GM18873 (cell line): ENCODE results near the gene MSH4.
"Not testable (repeated sequence)": the region's sequence is repeated elsewhere in the genome, so short reads cannot be mapped to it uniquely, and the experiment has no call there.

Experiments used
- ATAC-seq: cut with Tn5 transposase; IDR thresholded peaks from one replicate; pipeline ENCODE4 v1.9.1; 2021; ENCODE audit warnings: mild to moderate bottlenecking, moderate library complexity, moderate number of reproducible peaks; ENCODE audit not compliant: unreplicated experiment, low FRiP score

MSH4 gene

DNA sequence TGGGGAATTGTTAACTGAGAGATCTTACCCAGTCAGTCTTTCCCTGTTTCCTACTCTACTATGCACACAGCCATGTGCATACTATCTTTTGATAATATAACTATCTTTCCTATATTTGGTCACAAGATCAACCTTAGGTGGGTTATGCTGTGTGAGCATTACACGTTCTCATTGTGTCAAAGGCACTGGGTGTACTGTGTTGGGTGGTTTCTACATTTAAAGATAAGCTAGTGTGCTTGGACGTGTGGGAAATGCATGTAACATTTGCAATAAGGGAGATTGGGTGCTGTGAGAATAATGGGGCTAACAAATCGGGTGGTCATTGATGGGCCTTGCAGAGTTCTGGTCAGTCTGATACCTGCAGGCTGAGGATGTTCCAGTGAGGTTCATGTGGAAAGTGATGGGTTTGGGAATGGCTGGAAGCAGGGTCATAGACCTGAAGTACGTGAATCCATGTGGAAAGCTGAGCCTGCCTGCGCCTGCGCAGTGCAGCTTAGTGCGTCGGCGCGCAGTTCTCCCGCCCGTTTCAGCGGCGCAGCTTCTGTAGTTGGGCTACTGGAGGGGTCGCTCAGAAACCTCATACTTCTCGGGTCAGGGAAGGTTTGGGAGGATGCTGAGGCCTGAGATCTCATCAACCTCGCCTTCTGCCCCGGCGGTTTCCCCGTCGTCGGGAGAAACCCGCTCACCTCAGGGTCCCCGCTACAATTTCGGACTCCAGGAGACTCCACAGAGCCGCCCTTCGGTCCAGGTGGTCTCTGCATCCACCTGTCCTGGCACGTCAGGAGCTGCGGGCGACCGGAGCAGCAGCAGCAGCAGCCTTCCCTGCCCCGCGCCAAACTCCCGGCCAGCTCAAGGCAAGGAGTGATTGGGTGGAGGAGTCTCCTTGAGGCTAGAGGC, at the start of gene MSH4:
TSS of gene MSH4 (plus strand) at position 507 of the 897 bp plus-strand sequence. CDS start at position 611, 104 bp downstream.
- ATAC-seq = no peak

DNA sequence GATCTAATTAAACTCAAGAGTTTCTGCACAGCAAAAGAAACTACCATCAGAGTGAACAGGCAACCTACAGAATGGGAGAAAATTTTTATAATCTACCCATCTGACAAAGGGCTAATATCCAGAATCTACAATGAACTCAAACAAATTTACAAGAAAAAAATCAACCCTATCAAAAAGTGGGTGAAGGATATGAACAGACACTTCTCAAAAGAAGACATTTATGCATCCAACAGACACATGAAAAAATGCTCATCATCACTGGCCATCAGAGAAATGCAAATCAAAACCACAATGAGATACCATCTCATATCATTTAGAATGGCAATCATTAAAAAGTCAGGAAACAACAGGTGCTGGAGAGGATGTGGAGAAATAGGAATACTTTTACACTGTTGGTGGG, 39.5 kb upstream of the MSH4 start:
- ATAC-seq = not testable (repeated sequence)

DNA sequence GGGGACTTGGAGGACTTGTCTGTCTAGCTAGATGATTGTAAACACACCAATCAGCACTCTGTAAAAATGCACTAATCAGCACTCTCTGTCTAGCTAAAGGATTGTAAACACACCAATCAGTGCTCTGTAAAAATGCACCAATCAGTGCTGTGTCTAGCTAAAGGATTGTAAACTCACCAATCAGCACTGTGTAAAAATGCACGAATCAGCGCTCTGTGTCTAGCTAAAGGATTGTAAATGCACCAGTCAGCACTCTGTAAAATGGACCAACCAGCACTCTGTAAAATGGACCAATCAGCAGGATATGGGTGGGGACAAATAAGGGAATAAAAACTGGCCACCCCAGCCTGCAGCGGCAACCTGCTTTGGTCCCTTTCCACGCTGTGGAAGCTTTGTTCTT, 38.1 kb upstream of the MSH4 start:
- ATAC-seq = not testable (repeated sequence)

GRCh38 chr1:75764057-75764655, 32.5 kb upstream of the MSH4 start:
- ATAC-seq = no peak

DNA sequence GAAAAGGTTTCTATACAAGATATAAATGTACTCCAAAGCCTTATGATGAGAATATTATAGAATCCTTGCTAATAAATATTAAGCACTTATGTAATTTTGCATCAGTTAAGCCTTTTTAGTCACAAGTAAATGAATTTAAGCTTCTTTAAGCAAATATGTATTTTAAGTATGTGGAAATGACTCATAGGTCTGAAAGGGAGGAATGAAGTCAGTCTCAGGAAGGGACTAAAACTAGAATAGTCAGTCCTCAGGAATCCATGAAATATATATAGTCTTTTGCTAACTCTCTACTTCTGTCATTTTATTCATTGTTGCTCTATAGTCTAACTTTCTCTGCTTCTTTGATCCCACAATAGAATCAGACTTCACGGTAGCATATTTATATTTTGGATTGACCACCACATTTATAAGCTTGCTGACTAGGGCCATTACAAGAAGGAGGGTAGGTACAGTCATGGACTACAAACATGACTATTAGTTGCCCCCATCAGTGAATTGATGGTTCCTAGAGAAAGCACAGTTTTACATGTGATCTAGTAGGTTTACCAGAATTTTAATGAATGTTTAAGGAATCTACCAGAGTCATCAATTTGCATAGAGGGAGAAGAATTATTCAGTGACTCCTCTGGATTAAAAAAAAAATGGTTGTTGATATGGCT, 30.9 kb upstream of the MSH4 start:
- no peak for ATAC-seq

- ATAC-seq = no peak
Measured at GRCh38 chr1:75768016-75768415, 28.7 kb upstream of the MSH4 start.

- no peak for ATAC-seq
Measured at GRCh38 chr1:75770761-75771160, 25.9 kb upstream of the MSH4 start.

DNA sequence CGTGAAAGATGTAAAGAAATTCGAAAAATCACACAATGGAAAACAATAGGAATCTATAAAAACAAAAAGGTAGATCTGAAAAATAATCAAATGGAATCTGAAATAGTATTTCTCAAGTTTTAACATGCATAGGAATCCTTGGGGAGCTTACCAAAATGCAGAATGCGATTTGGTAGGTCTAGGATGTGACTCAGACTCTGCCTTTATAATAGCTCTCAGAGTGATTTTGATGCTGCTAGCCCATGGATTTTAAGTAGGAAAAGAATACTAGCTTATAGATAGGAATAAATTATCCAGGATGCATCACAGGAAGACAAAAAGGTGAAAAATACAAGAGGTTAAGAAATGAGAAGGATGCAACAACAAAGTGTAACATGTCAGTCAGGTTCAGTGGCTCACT, 24.7 kb upstream of the MSH4 start:
- ATAC-seq = no peak

GRCh38 chr1:75777812-75778211, 18.9 kb upstream of the MSH4 start:
- ATAC-seq = not testable (repeated sequence)

DNA sequence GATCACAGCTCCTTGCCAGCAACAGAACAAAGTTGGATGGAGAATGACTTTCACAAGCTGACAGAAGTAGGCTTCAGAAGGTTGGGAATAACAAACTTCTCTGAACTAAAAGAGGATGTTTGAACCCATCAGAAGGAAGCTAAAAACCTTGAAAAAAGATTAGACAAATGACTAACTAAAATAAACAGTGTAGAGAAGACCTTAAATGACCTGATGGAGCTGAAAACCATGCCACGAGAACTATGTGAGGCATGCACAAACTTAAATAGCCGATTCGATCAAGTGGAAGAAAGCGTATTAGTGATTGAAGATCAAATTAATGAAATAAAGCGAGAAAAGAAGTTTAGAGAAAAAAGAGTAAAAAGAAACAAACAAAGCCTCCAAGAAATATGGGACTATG, 18.0 kb upstream of the MSH4 start:
- not testable (repeated sequence) for ATAC-seq

GRCh38 chr1:75780183-75780582, 16.5 kb upstream of the MSH4 start:
- not testable (repeated sequence) for ATAC-seq

DNA sequence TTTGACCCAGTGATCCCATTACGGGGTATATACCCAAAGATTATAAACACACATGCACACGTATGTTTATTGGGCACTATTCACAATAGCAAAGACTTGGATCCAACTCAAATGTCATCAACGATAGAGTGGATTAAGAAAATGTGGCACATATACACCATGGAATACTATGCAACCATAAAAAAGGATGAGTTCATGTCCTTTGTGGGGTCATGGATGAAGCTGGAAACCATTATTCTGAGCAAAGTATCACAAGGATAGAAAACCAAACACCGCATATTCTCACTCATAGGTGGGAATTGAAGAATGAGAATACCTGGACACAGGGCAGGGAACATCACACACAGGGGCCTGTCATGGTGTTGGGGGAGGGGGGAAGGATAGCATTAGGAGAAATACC, 12.8 kb upstream of the MSH4 start:
- ATAC-seq = not testable (repeated sequence)

GRCh38 chr1:75785320-75785982, 11.2 kb upstream of the MSH4 start:
- peak; percentile 21 for ATAC-seq

GRCh38 chr1:75785983-75786853, 10.5 kb upstream of the MSH4 start, which contains the start of gene RABGGTB:
Gene RABGGTB (plus strand): TSS chr1:75786256. CDS start chr1:75786272, 16 bp downstream.
- ATAC-seq = peak; percentile 75

DNA sequence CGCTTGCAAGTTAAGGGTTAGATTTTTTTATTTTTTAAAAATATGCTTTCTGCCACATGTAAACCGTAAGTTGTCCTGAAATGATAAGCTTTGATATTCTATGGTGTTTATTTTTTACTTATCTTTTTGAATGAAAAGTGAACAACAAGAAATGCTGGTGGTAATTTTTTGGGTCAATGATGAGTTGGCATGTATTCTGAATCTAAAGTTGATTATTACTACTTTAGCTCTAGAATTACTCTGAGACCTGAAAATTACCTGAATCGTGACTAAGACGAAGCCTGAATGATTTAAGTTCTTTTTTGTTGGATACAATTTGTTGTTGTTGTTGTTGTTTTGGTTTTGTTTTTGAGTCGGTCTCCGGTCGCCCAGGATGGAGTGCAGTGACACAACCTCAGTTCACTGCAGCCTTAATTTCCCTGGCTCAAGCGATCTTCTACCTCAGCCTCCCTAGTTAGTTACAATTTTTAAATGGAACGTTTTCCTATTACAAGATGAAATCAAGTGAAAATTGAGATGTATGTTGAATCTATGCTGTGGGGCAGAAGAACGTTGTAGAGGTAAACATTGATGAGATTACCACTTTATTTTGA, 9.7 kb upstream of the MSH4 start:
- no peak for ATAC-seq

DNA sequence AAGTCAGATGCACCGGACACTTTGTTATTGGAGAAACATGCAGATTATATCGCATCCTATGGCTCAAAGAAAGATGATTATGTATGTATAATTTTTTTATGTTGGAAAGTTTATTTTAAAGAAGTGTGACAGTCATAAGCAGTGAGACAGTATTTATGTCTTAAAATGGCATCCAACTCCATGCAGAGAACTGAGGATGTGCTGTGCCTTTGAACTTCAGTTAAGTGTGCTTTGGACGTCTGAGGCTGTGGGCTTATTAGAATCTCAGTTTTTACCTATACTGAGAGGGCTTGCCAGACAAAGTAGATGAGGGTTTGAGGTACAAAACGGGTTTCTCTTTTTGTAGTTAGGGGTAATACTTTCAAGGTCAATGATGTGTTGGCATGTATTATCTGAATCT, 9.2 kb upstream of the MSH4 start:
- ATAC-seq = no peak

GRCh38 chr1:75789988-75790387, 6.7 kb upstream of the MSH4 start:
- no peak for ATAC-seq

GRCh38 chr1:75791022-75791421, 5.7 kb upstream of the MSH4 start:
- ATAC-seq = no peak

DNA sequence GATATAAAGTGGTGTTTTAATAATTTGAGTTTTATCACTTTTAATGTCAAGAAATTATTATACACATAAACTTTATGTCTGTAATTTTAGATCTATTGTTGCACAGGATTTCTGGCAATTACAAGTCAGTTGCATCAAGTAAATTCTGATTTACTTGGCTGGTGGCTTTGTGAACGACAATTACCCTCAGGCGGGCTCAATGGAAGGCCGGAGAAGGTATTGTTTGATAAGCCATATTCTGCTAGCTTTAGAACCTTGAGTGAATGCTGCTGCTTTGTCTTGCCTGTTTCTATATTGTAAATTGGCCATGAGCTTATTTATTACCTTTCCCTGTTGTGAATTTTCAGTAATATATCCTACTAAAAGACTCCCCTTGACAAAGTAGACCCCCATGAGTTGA, 4.6 kb upstream of the MSH4 start:
- no peak for ATAC-seq
